GM21447 (cell line): Measurements from ENCODE around the gene NAGPA.
"Not testable (repeated sequence)": the region's sequence is repeated elsewhere in the genome, so short reads cannot be mapped to it uniquely, and the experiment has no call there.

Experiments used
- ATAC-seq: cut with Tn5 transposase; IDR thresholded peaks from one replicate; pipeline ENCODE4 v1.9.1; 2021; ENCODE audit not compliant: unreplicated experiment

Gene NAGPA

GRCh38 chr16:5062790-5063765, 29.3 kb upstream of the NAGPA start:
- no peak for ATAC-seq

GRCh38 chr16:5062051-5062450, 28.3 kb upstream of the NAGPA start:
- ATAC-seq = no peak

- no peak for ATAC-seq
These were observed 26.4 kb upstream of the NAGPA start for GRCh38 chr16:5060073-5060641.

- ATAC-seq = no peak
These were observed 25.8 kb upstream of the NAGPA start for GRCh38 chr16:5059386-5060072.

GRCh38 chr16:5058476-5058875, 24.7 kb upstream of the NAGPA start:
- no peak for ATAC-seq

- no peak for ATAC-seq
These were observed 22.6 kb upstream of the NAGPA start for GRCh38 chr16:5056352-5056751.

GRCh38 chr16:5054876-5055865, 21.4 kb upstream of the NAGPA start:
- no peak for ATAC-seq

GRCh38 chr16:5046914-5047313, 13.2 kb upstream of the NAGPA start:
- ATAC-seq = no peak

GRCh38 chr16:5045499-5046115, 11.9 kb upstream of the NAGPA start:
- ATAC-seq = no peak

GRCh38 chr16:5044581-5044980, 10.8 kb upstream of the NAGPA start:
- not testable (repeated sequence) for ATAC-seq

GRCh38 chr16:5044011-5044540, 10.3 kb upstream of the NAGPA start:
- ATAC-seq = no peak

- no peak for ATAC-seq
These were observed 8.9 kb upstream of the NAGPA start for GRCh38 chr16:5042574-5043171.

GRCh38 chr16:5041600-5042133, 7.9 kb upstream of the NAGPA start:
- ATAC-seq = no peak

GRCh38 chr16:5040451-5040850, 6.7 kb upstream of the NAGPA start:
- no peak for ATAC-seq

- ATAC-seq = no peak
These were observed 2.8 kb upstream of the NAGPA start for GRCh38 chr16:5036228-5037156.

GRCh38 chr16:5035909-5036227, 2.1 kb upstream of the NAGPA start:
- no peak for ATAC-seq

- ATAC-seq = no peak
These were observed 410 bp upstream of the NAGPA start for GRCh38 chr16:5034167-5034523.

- no peak for ATAC-seq
These were observed 977 bp downstream of the NAGPA start for GRCh38 chr16:5032748-5033167.
